ENCODE measurements around the gene ATP8A1.

Gene ATP8A1

GRCh38 chr4:42458657-42459056 is 198.2 kb downstream of the ATP8A1 start:
- no peak for DNase-seq

GRCh38 chr4:42454755-42455420 is 202.0 kb downstream of the ATP8A1 start:
- DNase-seq = no peak

GRCh38 chr4:42453612-42454011 is 203.3 kb downstream of the ATP8A1 start:
- no peak for DNase-seq

- no peak for DNase-seq
Measured at GRCh38 chr4:42452823-42453222, 204.1 kb downstream of the ATP8A1 start.

- DNase-seq = peak; percentile 4
Measured at GRCh38 chr4:42446823-42447222, 210.1 kb downstream of the ATP8A1 start.

- DNase-seq = no peak
Measured at GRCh38 chr4:42445038-42445437, 211.9 kb downstream of the ATP8A1 start.

- DNase-seq = no peak
Measured at GRCh38 chr4:42442601-42443000, 214.3 kb downstream of the ATP8A1 start.

- no peak for DNase-seq
Measured at GRCh38 chr4:42440083-42440482, 216.8 kb downstream of the ATP8A1 start.

GRCh38 chr4:42436928-42437565 is 219.9 kb downstream of the ATP8A1 start:
- no peak for DNase-seq

GRCh38 chr4:42428036-42428435 is 228.9 kb downstream of the ATP8A1 start:
- DNase-seq = no peak

- no peak for DNase-seq
Measured at GRCh38 chr4:42425146-42426065, 231.5 kb downstream of the ATP8A1 start.

GRCh38 chr4:42420140-42420539 is 236.8 kb downstream of the ATP8A1 start:
- DNase-seq = no peak

GRCh38 chr4:42417550-42417949 is 239.4 kb downstream of the ATP8A1 start:
- DNase-seq = no peak

- no peak for DNase-seq
Measured at GRCh38 chr4:42416017-42416416, 240.9 kb downstream of the ATP8A1 start.

GRCh38 chr4:42415281-42415680 is 241.6 kb downstream of the ATP8A1 start:
- no peak for DNase-seq

GRCh38 chr4:42412251-42412650 is 244.7 kb downstream of the ATP8A1 start:
- DNase-seq = no peak

- no peak for DNase-seq
Measured at GRCh38 chr4:42411803-42412202, 245.1 kb downstream of the ATP8A1 start.

GRCh38 chr4:42410446-42410845 is 246.5 kb downstream of the ATP8A1 start:
- DNase-seq = no peak

- DNase-seq = peak; percentile 13
Measured at GRCh38 chr4:42404001-42404400, 252.9 kb downstream of the ATP8A1 start.

GRCh38 chr4:42401171-42401570 is 255.7 kb downstream of the ATP8A1 start:
- peak; percentile 40 for DNase-seq

GRCh38 chr4:42399393-42399792 is 257.5 kb downstream of the ATP8A1 start:
- peak; percentile 3 for DNase-seq

- peak; percentile 9 for DNase-seq
Measured at GRCh38 chr4:42398871-42399331, 258.0 kb downstream of the ATP8A1 start.

- peak; percentile 39 for DNase-seq
Measured at GRCh38 chr4:42398171-42398870, 258.6 kb downstream of the ATP8A1 start.

Measured in NCI-H82 (cell line).